ENCODE data around the gene LRRC40.

DNA sequence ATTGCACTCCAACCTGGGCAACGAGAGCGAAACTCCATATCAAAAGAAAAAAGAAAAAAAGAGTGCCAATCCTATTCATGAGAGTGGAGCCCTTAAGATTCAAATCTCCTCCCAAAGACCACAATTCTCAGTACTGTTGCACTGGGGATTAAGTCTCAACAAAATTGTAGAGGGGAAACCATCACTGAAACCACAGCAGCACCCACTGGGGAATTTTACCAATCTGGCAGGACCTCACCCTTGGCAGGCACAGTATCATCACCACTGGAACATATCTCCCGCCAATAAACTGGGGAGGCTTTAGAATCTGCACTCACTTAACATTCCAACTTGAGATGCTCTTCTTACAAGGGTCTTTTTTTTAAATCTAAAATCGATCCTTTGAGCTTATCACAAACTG lies 41.0 kb downstream of the LRRC40 start:
- TF ChIP-seq, protein P1, sequence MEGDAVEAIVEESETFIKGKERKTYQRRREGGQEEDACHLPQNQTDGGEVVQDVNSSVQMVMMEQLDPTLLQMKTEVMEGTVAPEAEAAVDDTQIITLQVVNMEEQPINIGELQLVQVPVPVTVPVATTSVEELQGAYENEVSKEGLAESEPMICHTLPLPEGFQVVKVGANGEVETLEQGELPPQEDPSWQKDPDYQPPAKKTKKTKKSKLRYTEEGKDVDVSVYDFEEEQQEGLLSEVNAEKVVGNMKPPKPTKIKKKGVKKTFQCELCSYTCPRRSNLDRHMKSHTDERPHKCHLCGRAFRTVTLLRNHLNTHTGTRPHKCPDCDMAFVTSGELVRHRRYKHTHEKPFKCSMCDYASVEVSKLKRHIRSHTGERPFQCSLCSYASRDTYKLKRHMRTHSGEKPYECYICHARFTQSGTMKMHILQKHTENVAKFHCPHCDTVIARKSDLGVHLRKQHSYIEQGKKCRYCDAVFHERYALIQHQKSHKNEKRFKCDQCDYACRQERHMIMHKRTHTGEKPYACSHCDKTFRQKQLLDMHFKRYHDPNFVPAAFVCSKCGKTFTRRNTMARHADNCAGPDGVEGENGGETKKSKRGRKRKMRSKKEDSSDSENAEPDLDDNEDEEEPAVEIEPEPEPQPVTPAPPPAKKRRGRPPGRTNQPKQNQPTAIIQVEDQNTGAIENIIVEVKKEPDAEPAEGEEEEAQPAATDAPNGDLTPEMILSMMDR (tag by site-specific recombination; IDR thresholded peaks at IDR 0.05): no peak
- TF ChIP-seq BCL11A (tag by site-specific recombination; IDR thresholded peaks at IDR 0.05; ENCODE audit: low read depth) (no peak), TRIM28 (IDR thresholded peaks at IDR 0.05; ENCODE audit: borderline replicate concordance, low read length) (no peak), ZNF792 (tag by site-specific recombination; IDR thresholded peaks at IDR 0.05) (no peak), ZNF670 (tag by site-specific recombination; IDR thresholded peaks at IDR 0.05; ENCODE audit: low read depth) (no peak), ZNF24 (tag by site-specific recombination; IDR thresholded peaks at IDR 0.05) (no peak), ZNF341 (tag by site-specific recombination; IDR thresholded peaks at IDR 0.05; ENCODE audit: low read depth) (no peak)
- TF ChIP-seq, protein P2, sequence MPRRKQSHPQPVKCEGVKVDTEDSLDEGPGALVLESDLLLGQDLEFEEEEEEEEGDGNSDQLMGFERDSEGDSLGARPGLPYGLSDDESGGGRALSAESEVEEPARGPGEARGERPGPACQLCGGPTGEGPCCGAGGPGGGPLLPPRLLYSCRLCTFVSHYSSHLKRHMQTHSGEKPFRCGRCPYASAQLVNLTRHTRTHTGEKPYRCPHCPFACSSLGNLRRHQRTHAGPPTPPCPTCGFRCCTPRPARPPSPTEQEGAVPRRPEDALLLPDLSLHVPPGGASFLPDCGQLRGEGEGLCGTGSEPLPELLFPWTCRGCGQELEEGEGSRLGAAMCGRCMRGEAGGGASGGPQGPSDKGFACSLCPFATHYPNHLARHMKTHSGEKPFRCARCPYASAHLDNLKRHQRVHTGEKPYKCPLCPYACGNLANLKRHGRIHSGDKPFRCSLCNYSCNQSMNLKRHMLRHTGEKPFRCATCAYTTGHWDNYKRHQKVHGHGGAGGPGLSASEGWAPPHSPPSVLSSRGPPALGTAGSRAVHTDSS (tag by site-specific recombination; IDR thresholded peaks at IDR 0.05): no peak

All from HEK293 (cell line).